ENCODE data around the gene TMEM131.
A peak's percentile ranks its signal among the peaks of the same experiment; 100 is the strongest.

TMEM131 gene

GRCh38 chr2:97992836-97993825, 2.6 kb downstream of the TMEM131 start:
- peak overlapping the region; percentile 87 for H3K4me3 ChIP-seq (replicated peaks; ENCODE audit: low read depth, low read length)
- no peak for DNase-seq (ENCODE audit: low read depth)
- no peak for TF ChIP-seq CTCF (IDR thresholded peaks at IDR 0.05; ENCODE audit: low read length, missing control alignments)

DNA sequence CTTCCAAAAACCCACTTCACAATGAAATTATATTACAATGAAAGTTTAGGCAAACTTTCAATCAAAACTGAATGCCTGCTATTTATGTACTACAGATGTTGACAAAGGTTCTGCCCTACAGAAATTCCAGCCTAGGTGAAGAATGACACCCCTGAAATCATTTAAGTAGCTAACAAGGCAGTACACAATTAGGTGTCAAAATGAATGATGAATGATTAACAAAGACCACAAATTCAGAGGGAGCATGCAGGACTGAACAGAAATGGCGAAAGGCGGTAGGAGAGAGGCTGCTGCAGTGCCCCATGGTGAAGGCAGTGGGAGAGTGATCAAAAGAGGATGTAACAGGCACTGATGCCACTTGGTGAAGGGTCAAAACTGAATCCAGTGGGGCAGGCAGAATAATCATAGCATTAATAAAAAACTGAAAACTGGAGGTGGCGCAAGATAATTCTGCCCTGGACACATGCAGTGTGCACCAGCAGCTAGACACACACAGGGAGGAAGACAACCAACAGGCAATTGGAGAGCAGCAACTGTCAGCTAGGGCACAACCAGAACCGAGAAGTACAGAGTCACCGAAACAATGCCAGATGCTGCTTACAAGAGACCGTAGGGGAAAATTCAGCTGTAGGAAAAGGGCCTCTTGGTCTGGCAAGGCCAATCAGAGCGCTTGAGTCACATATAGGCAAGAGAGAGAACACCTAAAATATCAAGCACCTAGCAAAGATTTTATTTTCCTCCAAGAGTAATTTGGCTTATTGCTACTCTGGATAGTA, 4.5 kb downstream of the TMEM131 start:
- H3K4me3 ChIP-seq (replicated peaks; ENCODE audit: low read depth, low read length): no peak overlapping the region
- TF ChIP-seq CTCF (IDR thresholded peaks at IDR 0.05; ENCODE audit: low read length, missing control alignments): no peak
- no peak for DNase-seq (ENCODE audit: low read depth)

GRCh38 chr2:97988722-97989121, 7.0 kb downstream of the TMEM131 start:
- no peak overlapping the region for H3K4me3 ChIP-seq (replicated peaks; ENCODE audit: low read depth, low read length)
- no peak for DNase-seq (ENCODE audit: low read depth)
- no peak for TF ChIP-seq CTCF (IDR thresholded peaks at IDR 0.05; ENCODE audit: low read length, missing control alignments)

DNA sequence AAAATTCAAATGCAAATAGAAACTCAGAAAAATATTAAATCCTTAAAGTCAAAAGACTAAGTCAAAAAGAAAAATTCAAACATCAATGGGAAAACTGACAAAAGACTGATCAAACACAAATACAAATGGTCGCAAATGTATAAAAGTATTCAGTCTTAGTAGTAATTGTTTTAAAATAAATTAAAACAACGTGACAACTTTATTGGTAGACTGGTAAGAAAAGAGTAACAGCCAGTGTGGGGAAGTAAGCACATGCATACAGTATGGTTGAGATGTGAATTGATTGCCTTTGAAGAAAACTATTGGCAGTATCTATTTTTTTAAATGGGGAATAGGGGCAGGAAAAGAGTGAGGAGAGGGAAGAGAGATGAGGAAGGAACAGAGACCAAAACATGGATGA, 9.8 kb downstream of the TMEM131 start:
- no peak overlapping the region for H3K4me3 ChIP-seq (replicated peaks; ENCODE audit: low read depth, low read length)
- no peak for TF ChIP-seq CTCF (IDR thresholded peaks at IDR 0.05; ENCODE audit: low read length, missing control alignments)
- DNase-seq (ENCODE audit: low read depth): no peak

GRCh38 chr2:97983698-97984097, 12.1 kb downstream of the TMEM131 start:
- H3K4me3 ChIP-seq (replicated peaks; ENCODE audit: low read depth, low read length): no peak overlapping the region
- DNase-seq (ENCODE audit: low read depth): no peak
- no peak for TF ChIP-seq CTCF (IDR thresholded peaks at IDR 0.05; ENCODE audit: low read length, missing control alignments)

DNA sequence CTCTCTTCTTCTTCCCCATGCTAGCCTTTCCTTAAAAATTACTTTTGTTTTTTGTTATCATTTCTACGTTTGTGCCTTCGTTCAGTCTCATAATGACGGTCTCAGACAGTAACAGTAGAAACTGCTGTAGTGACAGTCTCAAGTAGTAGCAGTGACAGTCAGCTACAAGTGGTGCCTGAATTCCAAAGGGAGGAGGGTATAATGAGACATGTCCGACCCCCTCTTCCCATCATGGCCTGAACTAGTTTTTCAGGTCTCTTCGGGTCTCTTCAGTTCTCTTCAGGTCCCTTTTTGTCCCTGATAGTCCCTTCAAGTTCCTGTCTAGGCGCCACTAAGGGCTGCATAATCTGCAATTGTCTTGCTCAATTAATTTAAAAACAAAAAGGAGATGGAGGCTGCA, 12.6 kb downstream of the TMEM131 start:
- no peak for DNase-seq (ENCODE audit: low read depth)
- H3K4me3 ChIP-seq (replicated peaks; ENCODE audit: low read depth, low read length): no peak overlapping the region
- TF ChIP-seq CTCF (IDR thresholded peaks at IDR 0.05; ENCODE audit: low read length, missing control alignments): no peak

All from fibroblast of pulmonary artery (primary cell).